Spleen (tissue), 7 donors: Measurements from ENCODE around the gene LRCH3.

Source experiments
- POLR2A ChIP-seq, 3 donors: fragments of 450-650 bp; IDR thresholded peaks; one replicate each; pipeline ENCODE4 v1.5.1; 2017; ENCODE audit warnings: antibody characterized with exemption in 3 of 3, mild to moderate bottlenecking in 1 of 3
- POLR2AphosphoS5 ChIP-seq, 3 donors: sonication (generic); formaldehyde crosslinking; IDR thresholded peaks; one replicate each; pipeline ENCODE4 v1.5.1; 2017; ENCODE audit warnings: antibody characterized with exemption in 3 of 3
- TF ChIP-seq, protein P1 (sequence below), 11 experiments: fragments of 200-600 bp in 7 of 11; fragments of 450-650 bp in 4 of 11; sonication (generic) in 4 of 11; IDR thresholded peaks in 8 of 11; conservative IDR thresholded peaks in 3 of 11; 1 replicate in 7 of 11; 2 replicates in 4 of 11; pipeline versions ENCODE4 v1.4.0 to v1.8.0; 2016 to 2021; ENCODE audit warnings: antibody characterized with exemption in 11 of 11, inconsistent platforms in 4 of 11, mild to moderate bottlenecking in 1 of 11
- donor health status: DM: no; HTN: no; CAD: no; lungs with moderate emphysema.
- donor health status: DM: no; HTN: no; CAD: no.
- donor health status: DM: no; HTN: no; CAD: no.

DNA sequence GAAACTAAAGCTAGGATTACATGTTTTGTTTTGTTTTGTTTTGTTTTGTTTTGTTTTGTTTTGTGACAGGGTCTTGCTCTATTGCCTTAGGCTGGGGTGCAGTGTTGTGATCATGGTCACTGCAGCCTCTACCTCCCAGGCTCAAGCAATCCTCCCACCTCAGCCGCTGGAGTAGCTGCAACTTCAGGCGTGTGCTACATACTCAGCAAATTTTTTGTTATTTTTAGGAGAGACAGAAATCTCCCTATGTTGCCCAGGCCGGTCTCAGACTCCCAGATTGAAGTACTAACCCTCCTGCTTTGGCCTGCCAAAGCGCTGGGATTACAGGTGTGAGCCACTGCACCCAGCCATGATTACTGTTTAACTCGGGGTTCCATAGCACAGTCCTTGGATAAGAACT is 50.7 kb downstream of the LRCH3 start:
- TF ChIP-seq, protein P1, sequence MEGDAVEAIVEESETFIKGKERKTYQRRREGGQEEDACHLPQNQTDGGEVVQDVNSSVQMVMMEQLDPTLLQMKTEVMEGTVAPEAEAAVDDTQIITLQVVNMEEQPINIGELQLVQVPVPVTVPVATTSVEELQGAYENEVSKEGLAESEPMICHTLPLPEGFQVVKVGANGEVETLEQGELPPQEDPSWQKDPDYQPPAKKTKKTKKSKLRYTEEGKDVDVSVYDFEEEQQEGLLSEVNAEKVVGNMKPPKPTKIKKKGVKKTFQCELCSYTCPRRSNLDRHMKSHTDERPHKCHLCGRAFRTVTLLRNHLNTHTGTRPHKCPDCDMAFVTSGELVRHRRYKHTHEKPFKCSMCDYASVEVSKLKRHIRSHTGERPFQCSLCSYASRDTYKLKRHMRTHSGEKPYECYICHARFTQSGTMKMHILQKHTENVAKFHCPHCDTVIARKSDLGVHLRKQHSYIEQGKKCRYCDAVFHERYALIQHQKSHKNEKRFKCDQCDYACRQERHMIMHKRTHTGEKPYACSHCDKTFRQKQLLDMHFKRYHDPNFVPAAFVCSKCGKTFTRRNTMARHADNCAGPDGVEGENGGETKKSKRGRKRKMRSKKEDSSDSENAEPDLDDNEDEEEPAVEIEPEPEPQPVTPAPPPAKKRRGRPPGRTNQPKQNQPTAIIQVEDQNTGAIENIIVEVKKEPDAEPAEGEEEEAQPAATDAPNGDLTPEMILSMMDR (IDR thresholded peaks at IDR 0.05 in 8 of 11, conservative IDR thresholded peaks at IDR 0.05 in 3 of 11), result no peak
- TF ChIP-seq POLR2A (IDR thresholded peaks at IDR 0.05), result no peak
- no peak for TF ChIP-seq POLR2AphosphoS5 (IDR thresholded peaks at IDR 0.05)
